K562 (cell line): Measurements from ENCODE around the gene ZNF649. TPM values are rescaled to one million over a fixed set of nuclear protein-coding genes. Genes with fewer than 3 reads are reported as not detected.
A peak's percentile ranks its signal among the peaks of the same experiment; 100 is the strongest.

Source experiments
- ELF1 ChIP-seq: fragments of 200-800 bp; sonication (Bioruptor generic); IDR thresholded peaks from 2 replicates; pipeline ENCODE4 v1.6.1; 2016; ENCODE audit warnings: missing genetic modification characterization, missing compliant biosample characterization
- GATA2 ChIP-seq: sonication (generic); formaldehyde crosslinking; IDR thresholded peaks from 2 replicates; pipeline ENCODE4 v1.4.0; 2020; ENCODE audit warnings: mild to moderate bottlenecking, missing genetic modification reagents
- ILK ChIP-seq: fragments of 450-650 bp; IDR thresholded peaks from 2 replicates; pipeline ENCODE4 v1.6.1; 2016; ENCODE audit warnings: missing genetic modification characterization, low read depth, mild to moderate bottlenecking, missing compliant biosample characterization, moderate library complexity, borderline replicate concordance
- JUN ChIP-seq, 2 experiments: sonication (generic) in 1 of 2; formaldehyde crosslinking in 1 of 2; IDR thresholded peaks; 2 replicates each; pipeline versions ENCODE4 v1.6.1 to v1.8.0; 2012 to 2022; ENCODE audit warnings: borderline replicate concordance in 2 of 2, mild to moderate bottlenecking in 2 of 2, improper control_type of control experiment in 1 of 2, low read depth in 1 of 2, low read length in 1 of 2, missing genetic modification reagents in 1 of 2
- JUND ChIP-seq, 2 experiments: IDR thresholded peaks; 2 replicates in 1 of 2; 3 replicates in 1 of 2; pipeline ENCODE4 v1.6.1; 2011; ENCODE audit warnings: borderline replicate concordance in 2 of 2, low read depth in 2 of 2, low read length in 2 of 2, improper control_type of control experiment in 1 of 2, missing biosample characterization in 1 of 2, missing genetic modification characterization in 1 of 2, missing genetic modification reagents in 1 of 2
- MTA1 ChIP-seq: fragments of 450-650 bp; IDR thresholded peaks from 2 replicates; pipeline ENCODE4 v1.6.1; 2017; ENCODE audit warnings: borderline replicate concordance
- NFE2L1 ChIP-seq: fragments of 450-650 bp; IDR thresholded peaks from 2 replicates; pipeline ENCODE4 v1.6.1; 2016; ENCODE audit warnings: missing genetic modification characterization, low read depth, mild to moderate bottlenecking, missing compliant biosample characterization, moderate library complexity, borderline replicate concordance
- NFYB ChIP-seq: IDR thresholded peaks from 2 replicates; pipeline ENCODE4 v1.6.1; 2011; ENCODE audit warnings: mild to moderate bottlenecking, moderate library complexity; ENCODE audit not compliant: insufficient read length; ENCODE audit errors: extremely low read depth
- POLR3G ChIP-seq: IDR thresholded peaks from 2 replicates; pipeline ENCODE4 v1.6.1; 2011; ENCODE audit not compliant: insufficient read length, insufficient replicate concordance; ENCODE audit errors: extremely low read depth
- RBM14 ChIP-seq: fragments of 200-400 bp; formaldehyde crosslinking; IDR thresholded peaks from 2 replicates; pipeline ENCODE4 v1.6.1; 2018; ENCODE audit warnings: low read depth, mild to moderate bottlenecking, low read length, moderate library complexity, borderline replicate concordance; ENCODE audit not compliant: insufficient read depth
- SMARCA5 ChIP-seq: fragments of 450-650 bp; IDR thresholded peaks from 2 replicates; pipeline ENCODE4 v1.6.1; 2016
- SP1 ChIP-seq: sonication (generic); formaldehyde crosslinking; IDR thresholded peaks from 2 replicates; pipeline ENCODE4 v1.8.1; 2022; ENCODE audit warnings: mild to moderate bottlenecking, missing genetic modification reagents
- TCF3 ChIP-seq: sonication (generic); formaldehyde crosslinking; IDR thresholded peaks from 2 replicates; pipeline ENCODE4 v1.4.0; 2020; ENCODE audit warnings: mild to moderate bottlenecking, missing genetic modification reagents
- TOE1 ChIP-seq, 2 experiments: fragments of 450-650 bp in 1 of 2; sonication (generic) in 1 of 2; formaldehyde crosslinking in 1 of 2; IDR thresholded peaks; 2 replicates each; pipeline versions ENCODE4 v1.7.1 to v1.8.0; 2016 to 2022; ENCODE audit warnings: borderline replicate concordance in 2 of 2, mild to moderate bottlenecking in 2 of 2, antibody characterized with exemption in 1 of 2, inconsistent platforms in 1 of 2, low read depth in 1 of 2, missing genetic modification reagents in 1 of 2, moderate library complexity in 1 of 2
- ZNF354B ChIP-seq: fragments of 250-450 bp; sonication (Bioruptor Pico); IDR thresholded peaks from 2 replicates; pipeline ENCODE4 v1.4.0; 2020
- ZNF41 ChIP-seq: fragments of 250-450 bp; sonication (Bioruptor Pico); conservative IDR thresholded peaks from 2 replicates; pipeline ENCODE4 v1.4.0; 2020; ENCODE audit warnings: mild to moderate bottlenecking
- ZNF76 ChIP-seq: fragments of 250-450 bp; sonication (Bioruptor Pico); IDR thresholded peaks from 2 replicates; pipeline ENCODE4 v1.4.0; 2020; ENCODE audit warnings: mild to moderate bottlenecking, moderate library complexity, borderline replicate concordance
- ZNF766 ChIP-seq: fragments of 200-800 bp; sonication (Bioruptor generic); conservative IDR thresholded peaks from 2 replicates; pipeline ENCODE4 v1.6.1; 2016; ENCODE audit warnings: missing genetic modification characterization, missing compliant biosample characterization
- polyA plus RNA-seq, 8 experiments: library from polyadenylated mRNA; depleted of rRNA in 4 of 8; stranded (reverse) in 5 of 8; unstranded in 3 of 8; fragments of >200 nt; fragmentation: Nextera tagmentation in 2 of 8; fragmentation: Illumina TruSeq in 1 of 8; extraction: Ambion mirVana in 2 of 8; extraction: Trizol in 1 of 8; gene quantifications; 2 replicates each; pipeline versions ENCODE4 v1.2.1 to v1.2.3, GENCODE V29; 2011 to 2014; ENCODE audit warnings: inconsistent platforms in 1 of 8, missing spikeins in 1 of 8
- total RNA-seq, 7 experiments: library from RNA; depleted of rRNA in 6 of 7; stranded (reverse); fragments of >200 nt in 6 of 7; fragmentation: Illumina TruSeq in 2 of 7; extraction: Trizol in 2 of 7; gene quantifications; 2 replicates each; pipeline versions ENCODE4 v1.2.1 to v1.2.3, GENCODE V29; 2011 to 2021; ENCODE audit warnings: low replicate concordance in 1 of 7
- TF ChIP-seq, protein P1 (sequence below): fragments of 450-650 bp; IDR thresholded peaks from 2 replicates; pipeline ENCODE4 v1.6.1; 2016
- TF ChIP-seq, protein P2 (sequence below): fragments of 450-650 bp; conservative IDR thresholded peaks from 2 replicates; pipeline ENCODE4 v1.6.1; 2016; ENCODE audit warnings: missing genetic modification characterization, low read depth, mild to moderate bottlenecking, missing compliant biosample characterization, moderate library complexity
- TF ChIP-seq, protein P3 (sequence below), 2 experiments: fragments of 450-650 bp; IDR thresholded peaks; 2 replicates each; pipeline ENCODE4 v1.6.1; 2016

ZNF649 gene
- total and polyA plus RNA-seq, 9 of the 15 experiments (the other 6 are each of a cell fraction or from before 2014, with no cell fraction given) = 1.4 to 14.9 (median 8.3) TPM

DNA sequence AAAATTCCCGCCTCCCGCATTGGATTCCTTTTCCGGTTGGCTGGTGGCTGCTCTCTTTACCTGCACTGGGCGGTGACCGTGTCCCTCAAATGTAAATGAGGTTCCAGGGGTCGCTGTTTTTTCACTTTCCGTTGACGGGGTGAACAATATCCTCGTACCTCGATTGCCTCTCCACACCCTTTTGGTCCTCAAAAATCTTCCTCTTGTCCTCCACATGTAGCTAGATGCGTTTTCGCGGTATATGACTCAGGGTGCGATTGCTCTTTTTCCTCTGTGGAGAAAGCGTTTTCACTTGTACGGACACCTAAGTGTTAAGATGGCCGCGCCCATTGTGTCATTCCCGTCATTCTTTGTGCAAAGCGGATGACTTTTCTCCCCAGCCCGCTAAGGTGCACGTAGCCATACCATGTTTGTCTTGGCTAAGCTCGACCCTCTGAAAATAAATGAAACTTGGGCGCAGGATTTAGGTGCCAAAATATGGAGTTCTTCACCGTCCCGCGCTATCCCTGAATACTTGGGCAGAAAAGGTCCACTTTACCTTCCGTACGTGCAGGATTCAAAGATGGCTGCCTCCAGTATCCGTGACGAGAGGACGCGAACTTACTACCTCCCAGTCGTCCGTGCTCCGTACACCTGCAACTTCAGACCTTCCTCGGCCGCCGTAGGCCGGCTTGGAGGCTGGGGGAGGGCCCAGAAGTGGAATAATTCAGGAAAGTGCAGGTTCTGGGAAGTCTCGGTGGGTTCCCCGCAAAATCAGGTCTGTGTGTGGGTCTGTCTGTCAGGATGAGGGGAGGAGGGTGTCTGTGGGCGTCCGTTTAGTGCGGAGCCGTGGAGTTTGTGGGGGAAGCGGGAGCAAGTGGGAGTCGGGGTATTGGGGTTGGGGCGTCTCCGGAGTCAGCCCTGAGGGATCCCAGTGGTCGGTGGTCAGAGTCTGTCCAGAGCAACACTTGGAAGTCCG is 22.2 kb upstream of the ZNF649 start, which contains the start of gene ZNF613 (continued):
- TF ChIP-seq, protein P1, sequence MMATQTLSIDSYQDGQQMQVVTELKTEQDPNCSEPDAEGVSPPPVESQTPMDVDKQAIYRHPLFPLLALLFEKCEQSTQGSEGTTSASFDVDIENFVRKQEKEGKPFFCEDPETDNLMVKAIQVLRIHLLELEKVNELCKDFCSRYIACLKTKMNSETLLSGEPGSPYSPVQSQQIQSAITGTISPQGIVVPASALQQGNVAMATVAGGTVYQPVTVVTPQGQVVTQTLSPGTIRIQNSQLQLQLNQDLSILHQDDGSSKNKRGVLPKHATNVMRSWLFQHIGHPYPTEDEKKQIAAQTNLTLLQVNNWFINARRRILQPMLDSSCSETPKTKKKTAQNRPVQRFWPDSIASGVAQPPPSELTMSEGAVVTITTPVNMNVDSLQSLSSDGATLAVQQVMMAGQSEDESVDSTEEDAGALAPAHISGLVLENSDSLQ = peak; percentile 99
- TF ChIP-seq JUN (IDR thresholded peaks at IDR 0.05; ENCODE audit: borderline replicate concordance, low read depth, low read length) = 0 out of 2 replicates have a peak, but pooled peaks have one; percentile 3
- TF ChIP-seq JUN (CRISPR knock-in tag; IDR thresholded peaks at IDR 0.05; ENCODE audit: borderline replicate concordance) = no peak
- TF ChIP-seq ZNF41 (CRISPR knock-in tag) = no peak
- TF ChIP-seq ELF1 = peak; percentile 68; the same call in 1 of the 2 replicates
- TF ChIP-seq ZNF766 (CRISPR knock-in tag) = peak; percentile 34; the same call in 1 of the 2 replicates
- TF ChIP-seq, protein P2, sequence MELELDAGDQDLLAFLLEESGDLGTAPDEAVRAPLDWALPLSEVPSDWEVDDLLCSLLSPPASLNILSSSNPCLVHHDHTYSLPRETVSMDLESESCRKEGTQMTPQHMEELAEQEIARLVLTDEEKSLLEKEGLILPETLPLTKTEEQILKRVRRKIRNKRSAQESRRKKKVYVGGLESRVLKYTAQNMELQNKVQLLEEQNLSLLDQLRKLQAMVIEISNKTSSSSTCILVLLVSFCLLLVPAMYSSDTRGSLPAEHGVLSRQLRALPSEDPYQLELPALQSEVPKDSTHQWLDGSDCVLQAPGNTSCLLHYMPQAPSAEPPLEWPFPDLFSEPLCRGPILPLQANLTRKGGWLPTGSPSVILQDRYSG (tag) = peak; percentile 63; the same call in 1 of the 2 replicates
- TF ChIP-seq ZNF76 (CRISPR knock-in tag) = peak; percentile 83; the same call in 1 of the 2 replicates
- TF ChIP-seq NFE2L1 (tag) = no peak
- TF ChIP-seq SP1 (CRISPR knock-in tag) = peak; percentile 58
- peak; percentile 77 for TF ChIP-seq NFYB
- TF ChIP-seq SMARCA5 = no peak
- TF ChIP-seq TCF3 (CRISPR knock-in tag) = no peak
- no peak for TF ChIP-seq ILK
- TF ChIP-seq ZNF354B (CRISPR knock-in tag) = no peak
- no peak for TF ChIP-seq RBM14
- TF ChIP-seq, protein P3, sequence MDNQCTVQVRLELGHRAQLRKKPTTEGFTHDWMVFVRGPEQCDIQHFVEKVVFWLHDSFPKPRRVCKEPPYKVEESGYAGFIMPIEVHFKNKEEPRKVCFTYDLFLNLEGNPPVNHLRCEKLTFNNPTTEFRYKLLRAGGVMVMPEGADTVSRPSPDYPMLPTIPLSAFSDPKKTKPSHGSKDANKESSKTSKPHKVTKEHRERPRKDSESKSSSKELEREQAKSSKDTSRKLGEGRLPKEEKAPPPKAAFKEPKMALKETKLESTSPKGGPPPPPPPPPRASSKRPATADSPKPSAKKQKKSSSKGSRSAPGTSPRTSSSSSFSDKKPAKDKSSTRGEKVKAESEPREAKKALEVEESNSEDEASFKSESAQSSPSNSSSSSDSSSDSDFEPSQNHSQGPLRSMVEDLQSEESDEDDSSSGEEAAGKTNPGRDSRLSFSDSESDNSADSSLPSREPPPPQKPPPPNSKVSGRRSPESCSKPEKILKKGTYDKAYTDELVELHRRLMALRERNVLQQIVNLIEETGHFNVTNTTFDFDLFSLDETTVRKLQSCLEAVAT (IDR thresholded peaks at IDR 0.05) = peak in 1 of 2 experiments; percentile 93; a peak in 2 of 4 replicates
- peak; percentile 72 for TF ChIP-seq TOE1 (IDR thresholded peaks at IDR 0.05; ENCODE audit: borderline replicate concordance)
- no peak for TF ChIP-seq TOE1 (CRISPR knock-in tag; IDR thresholded peaks at IDR 0.05; ENCODE audit: borderline replicate concordance, low read depth)
- TF ChIP-seq GATA2 (CRISPR knock-in tag) = no peak
- no peak for TF ChIP-seq MTA1
- 0 out of 2 replicates have a peak, but pooled peaks have one; percentile 27 for TF ChIP-seq JUND (IDR thresholded peaks at IDR 0.05; ENCODE audit: borderline replicate concordance, low read depth, low read length)
- peak; percentile 40; the same call in 2 of the 3 replicates for TF ChIP-seq JUND (tag; IDR thresholded peaks at IDR 0.05; ENCODE audit: borderline replicate concordance, low read depth, low read length)
- TF ChIP-seq POLR3G = no peak
